Ishikawa (cell line): Measurements from ENCODE around the gene UBA6.

Source experiments
- CEBPB ChIP-seq: IDR thresholded peaks from 2 replicates; pipeline ENCODE4 v1.6.1; 2012
- CREB1 ChIP-seq: IDR thresholded peaks from 2 replicates; pipeline ENCODE4 v1.6.1; 2012; ENCODE audit warnings: low read depth
- EGR1 ChIP-seq: IDR thresholded peaks from 2 replicates; pipeline ENCODE4 v1.6.1; 2012
- EP300 ChIP-seq: IDR thresholded peaks from 2 replicates; pipeline ENCODE4 v1.6.1; 2012; ENCODE audit warnings: borderline replicate concordance
- FOXM1 ChIP-seq: IDR thresholded peaks from 2 replicates; pipeline ENCODE4 v1.6.1; 2012; ENCODE audit warnings: low read depth, borderline replicate concordance
- MAX ChIP-seq: IDR thresholded peaks from 2 replicates; pipeline ENCODE4 v1.6.1; 2012
- NFIC ChIP-seq: IDR thresholded peaks from 2 replicates; pipeline ENCODE4 v1.6.1; 2012
- RAD21 ChIP-seq: IDR thresholded peaks from 2 replicates; pipeline ENCODE4 v1.6.1; 2012; ENCODE audit warnings: low read depth
- REST ChIP-seq: IDR thresholded peaks from 2 replicates; pipeline ENCODE4 v1.6.1; 2012; ENCODE audit warnings: low read depth, mild to moderate bottlenecking
- TAF1 ChIP-seq: IDR thresholded peaks from 2 replicates; pipeline ENCODE4 v1.6.1; 2012; ENCODE audit warnings: low read depth, mild to moderate bottlenecking
- TCF12 ChIP-seq: IDR thresholded peaks from 2 replicates; pipeline ENCODE4 v1.6.1; 2012; ENCODE audit warnings: low read depth
- TEAD4 ChIP-seq: IDR thresholded peaks from 2 replicates; pipeline ENCODE4 v1.6.1; 2012
- USF1 ChIP-seq: IDR thresholded peaks from 2 replicates; pipeline ENCODE4 v1.6.1; 2012
- YY1 ChIP-seq: IDR thresholded peaks from 2 replicates; pipeline ENCODE4 v1.6.1; 2012; ENCODE audit warnings: low read depth
- ZBTB7A ChIP-seq: IDR thresholded peaks from 2 replicates; pipeline ENCODE4 v1.6.1; 2012; ENCODE audit warnings: low read depth

UBA6 gene

GRCh38 chr4:67580577-67580976 is 120.4 kb downstream of the UBA6 start:
- TF ChIP-seq EP300 (no peak), CEBPB (no peak), EGR1 (no peak), RAD21 (no peak), TAF1 (no peak)

- TF ChIP-seq NFIC (no peak), CREB1 (no peak), TEAD4 (no peak), MAX (no peak), USF1 (no peak), ZBTB7A (no peak), YY1 (no peak), REST (no peak), EGR1 (no peak), CEBPB (no peak), TAF1 (no peak), RAD21 (no peak), EP300 (no peak), FOXM1 (no peak)
Observed at GRCh38 chr4:67576538-67576937, 124.4 kb downstream of the UBA6 start.

GRCh38 chr4:67576059-67576466 is 124.9 kb downstream of the UBA6 start:
- TF ChIP-seq ZBTB7A = no peak
- TF ChIP-seq NFIC = no peak
- no peak for TF ChIP-seq EGR1
- no peak for TF ChIP-seq TEAD4
- TF ChIP-seq EP300 = no peak
- TF ChIP-seq MAX = no peak
- TF ChIP-seq YY1 = no peak
- TF ChIP-seq USF1 = no peak
- TF ChIP-seq FOXM1 = no peak
- TF ChIP-seq TCF12 = no peak
- no peak for TF ChIP-seq TAF1
- no peak for TF ChIP-seq REST

- TF ChIP-seq YY1 (no peak), TEAD4 (no peak), USF1 (no peak), CEBPB (no peak), TAF1 (no peak), FOXM1 (no peak), CREB1 (no peak), ZBTB7A (no peak), EP300 (no peak), RAD21 (no peak)
Observed at GRCh38 chr4:67575232-67576058, 125.5 kb downstream of the UBA6 start.

- TF ChIP-seq USF1 (no peak), MAX (no peak), FOXM1 (no peak), TAF1 (no peak), RAD21 (no peak), CEBPB (no peak), CREB1 (no peak), TCF12 (no peak), ZBTB7A (no peak), EGR1 (no peak), NFIC (no peak), TEAD4 (no peak), REST (no peak), EP300 (no peak)
Observed at GRCh38 chr4:67573193-67573592, 127.8 kb downstream of the UBA6 start.
